Measurements from ENCODE around the gene ZMYND8. TPM values are rescaled to one million over a fixed set of nuclear protein-coding genes. Genes with fewer than 3 reads are reported as not detected.
A peak's percentile ranks its signal among the peaks of the same experiment; 100 is the strongest.

Gene ZMYND8
- total and polyA plus RNA-seq, 11 donors = 11.3 to 46.4 (median 28.7) TPM

GRCh38 chr20:47351643-47352331 lies 4.7 kb downstream of the ZMYND8 start:
- ATAC-seq (peak in 2 of 4 donors; percentile 27 to 29), DNase-seq (no peak)
- TF ChIP-seq CTCF (IDR thresholded peaks at IDR 0.05) = no peak
- TF ChIP-seq POLR2A (IDR thresholded peaks at IDR 0.05) = no peak
- H3K27me3 ChIP-seq = no peaks in the 10 kb centered on the region
- peak overlapping the region; percentile 94 to 99 (median 98) for H3K27ac ChIP-seq
- no peaks in the 10 kb centered on the region for H3K9me3 ChIP-seq
- peaks cover 0 to 11% (median 0%) of the 10 kb centered on the region in 9 donors for H3K36me3 ChIP-seq
- WGBS, 4 donors = 20 to 33% (median 22%) methylated on average over 10 of the region's 10 CpGs
- H3K4me3 ChIP-seq = peak overlapping the region in 10 of 12 donors; percentile 2 to 41 (median 27)
- intact Hi-C loops (cut with DNase I) = loop anchor here in 1 of 10 donors (2.0 kb wide), 1 partner anchor 33 kb away; no protein-coding TSS in a partner anchor
- peaks cover 10 to 100% (median 97%) of the 10 kb centered on the region in 12 donors for H3K4me1 ChIP-seq

- DNase-seq = no peak
- no peak for ATAC-seq
- intact Hi-C loops (cut with DNase I) = no loop called here
- Histone ChIP-seq H3K9me3 (no peaks in the 10 kb centered on the region), H3K27ac (peak overlapping the region; percentile 94 to 99 (median 98)), H3K27me3 (no peaks in the 10 kb centered on the region), H3K4me1 (peaks cover 10 to 96% (median 89%) of the 10 kb centered on the region in 12 donors), H3K4me3 (peak overlapping the region in 9 of 12 donors; percentile 1 to 35 (median 25)), H3K36me3 (peaks cover 0 to 17% (median 3%) of the 10 kb centered on the region in 9 donors)
- 63 to 71% (median 68%) methylated on average over 4 of the region's 4 CpGs for WGBS, 4 donors
- TF ChIP-seq CTCF (IDR thresholded peaks at IDR 0.05) = no peak
- no peak for TF ChIP-seq POLR2A (IDR thresholded peaks at IDR 0.05)
These were observed 5.6 kb downstream of the ZMYND8 start for GRCh38 chr20:47350691-47351545.

GRCh38 chr20:47350181-47350550 lies 6.3 kb downstream of the ZMYND8 start:
- H3K27ac ChIP-seq = peak overlapping the region; percentile 94 to 99 (median 98)
- TF ChIP-seq CTCF (IDR thresholded peaks at IDR 0.05) (no peak), POLR2A (IDR thresholded peaks at IDR 0.05) (no peak)
- intact Hi-C loops (cut with DNase I) = no loop called here
- H3K4me3 ChIP-seq = peak overlapping the region in 5 of 12 donors; percentile 1 to 35 (median 20)
- DNase-seq (no peak), ATAC-seq (no peak)
- 55 to 64% (median 57%) methylated on average over 4 of the region's 4 CpGs for WGBS, 4 donors
- peaks cover 0 to 25% (median 4%) of the 10 kb centered on the region in 9 donors for H3K36me3 ChIP-seq
- H3K9me3 ChIP-seq = no peaks in the 10 kb centered on the region
- peaks cover 10 to 90% (median 81%) of the 10 kb centered on the region in 12 donors for H3K4me1 ChIP-seq
- no peaks in the 10 kb centered on the region for H3K27me3 ChIP-seq

Measured in heart left ventricle (tissue), 16 donors.